T-helper 9 cell (primary cell): ENCODE data around the gene SMOC1.

Experiments
- DNase-seq: peaks from one replicate; pipeline ENCODE4 v3.0.0-alpha.2; 2020

Gene SMOC1

DNA sequence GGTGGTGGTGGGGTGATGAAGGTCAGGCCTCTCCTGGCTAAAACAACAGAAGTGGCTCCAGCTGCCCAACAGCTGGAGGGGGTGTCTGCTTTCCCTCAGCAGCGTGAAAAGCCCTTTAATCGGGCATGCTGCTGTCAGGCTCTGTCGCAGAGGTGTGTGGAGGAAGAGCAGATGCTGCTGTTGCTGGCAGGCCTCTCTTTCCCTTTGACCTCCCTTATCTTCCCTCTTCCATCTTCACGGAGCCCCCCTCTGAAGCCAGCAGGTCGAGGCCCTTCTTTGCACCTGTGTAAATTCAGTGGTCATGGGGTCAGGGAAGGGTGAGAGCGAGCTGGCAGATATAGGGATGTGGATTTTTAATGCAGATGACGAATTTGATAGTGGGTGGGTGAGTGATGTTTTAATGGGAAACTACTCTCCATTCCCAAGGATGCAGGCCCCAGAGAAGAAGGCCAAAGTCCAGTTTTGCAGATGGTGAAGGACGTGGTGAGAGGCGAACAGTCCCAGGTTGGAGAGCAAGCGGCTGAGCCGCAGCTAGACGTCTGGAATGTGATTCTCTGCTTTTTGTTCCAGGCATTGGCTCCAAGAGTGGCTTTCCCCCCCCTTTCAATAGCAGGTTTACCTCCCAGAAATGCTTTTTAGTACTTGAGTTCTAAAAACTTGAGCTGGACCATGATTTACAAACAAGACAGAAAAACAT, 64.0 kb downstream of the SMOC1 start:
- no peak for DNase-seq

GRCh38 chr14:69945347-69945746, 66.1 kb downstream of the SMOC1 start:
- DNase-seq, result no peak

- no peak for DNase-seq
Measured at GRCh38 chr14:69945912-69946311, 66.7 kb downstream of the SMOC1 start.

- no peak for DNase-seq
Measured at GRCh38 chr14:69948351-69948750, 69.1 kb downstream of the SMOC1 start.

DNA sequence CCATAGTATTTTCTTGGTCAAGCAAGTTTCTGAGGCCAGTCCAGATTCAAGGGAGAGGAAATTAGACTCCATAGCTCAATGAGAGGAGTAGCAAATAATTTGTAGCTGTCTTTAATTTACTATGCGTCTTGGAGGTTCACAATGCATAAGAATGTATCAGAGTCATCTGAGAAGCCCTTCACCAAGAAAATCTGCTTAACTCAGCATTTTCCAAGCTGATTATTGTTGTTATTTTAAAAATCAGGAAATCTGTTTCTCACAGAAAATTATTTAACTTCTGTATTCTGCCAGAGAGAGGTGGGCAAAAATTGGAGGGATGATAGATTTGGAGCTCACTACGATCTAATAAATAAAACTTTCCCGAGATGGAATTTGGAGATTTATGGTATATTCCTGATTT, 72.0 kb downstream of the SMOC1 start:
- no peak for DNase-seq

DNA sequence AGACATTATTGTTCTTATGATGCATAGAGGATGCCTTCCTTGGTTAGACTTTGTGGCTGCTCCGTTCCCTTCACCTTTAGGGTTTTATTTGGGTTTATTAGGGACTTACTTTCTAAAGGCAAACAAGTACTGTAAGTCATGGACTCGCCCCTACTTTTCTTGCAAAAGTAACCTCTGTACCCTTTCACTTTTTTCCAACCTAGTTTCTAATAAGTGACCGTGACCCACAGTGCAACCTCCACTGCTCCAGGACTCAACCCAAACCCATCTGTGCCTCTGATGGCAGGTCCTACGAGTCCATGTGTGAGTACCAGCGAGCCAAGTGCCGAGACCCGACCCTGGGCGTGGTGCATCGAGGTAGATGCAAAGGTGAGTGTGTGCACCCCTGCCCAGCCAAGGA, 72.7 kb downstream of the SMOC1 start:
- DNase-seq, result no peak

- no peak for DNase-seq
Measured at GRCh38 chr14:69953266-69953915, 74.2 kb downstream of the SMOC1 start.

DNA sequence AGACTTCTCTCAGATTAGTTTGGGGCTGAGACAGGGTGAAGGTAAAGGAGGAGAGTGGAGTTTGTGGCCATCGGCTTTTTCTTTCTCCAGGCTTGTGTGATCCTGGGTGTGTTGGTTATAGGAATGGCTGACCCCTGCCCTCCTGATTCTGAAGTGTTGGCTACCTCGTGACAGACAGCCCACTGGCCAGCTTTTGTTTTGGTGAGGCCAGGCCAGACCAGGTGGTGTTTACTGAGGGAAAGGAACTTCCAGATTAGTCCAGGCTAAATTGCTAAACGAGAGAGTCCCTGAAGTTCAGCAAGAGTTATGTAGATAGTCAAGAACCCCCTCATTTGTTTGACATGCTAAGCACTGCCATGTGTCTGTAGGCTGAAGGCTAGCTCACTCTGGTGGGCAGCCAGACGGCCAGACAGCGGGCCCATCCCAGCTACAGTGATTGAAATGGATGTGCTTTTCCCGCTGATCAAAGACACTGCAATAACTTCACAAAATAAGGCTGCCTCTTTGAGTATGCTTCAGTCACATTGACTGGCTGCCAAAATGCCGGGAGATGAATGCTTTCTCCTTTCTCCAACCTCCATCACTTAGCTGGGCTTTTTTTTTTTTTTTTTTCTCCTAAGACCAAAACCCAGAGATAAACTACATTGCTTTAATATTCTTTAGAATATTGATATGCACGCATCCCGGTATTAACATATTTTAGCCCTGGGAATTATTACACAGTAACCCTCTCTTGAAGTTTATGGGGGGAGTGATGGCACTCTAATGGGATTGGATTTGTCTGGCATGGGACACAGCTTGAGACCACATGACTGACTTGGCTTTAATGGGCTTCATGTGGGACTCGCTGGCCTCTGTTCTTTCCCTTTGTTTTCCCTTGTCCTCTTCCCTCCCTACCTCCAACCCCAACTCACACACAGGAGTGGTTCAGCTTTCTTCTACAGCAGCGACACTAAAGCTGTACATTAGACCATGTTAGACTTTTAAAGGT, 76.9 kb downstream of the SMOC1 start:
- DNase-seq, result no peak

GRCh38 chr14:69956970-69957369, 77.8 kb downstream of the SMOC1 start:
- no peak for DNase-seq

GRCh38 chr14:69957986-69958385, 78.8 kb downstream of the SMOC1 start:
- no peak for DNase-seq

DNA sequence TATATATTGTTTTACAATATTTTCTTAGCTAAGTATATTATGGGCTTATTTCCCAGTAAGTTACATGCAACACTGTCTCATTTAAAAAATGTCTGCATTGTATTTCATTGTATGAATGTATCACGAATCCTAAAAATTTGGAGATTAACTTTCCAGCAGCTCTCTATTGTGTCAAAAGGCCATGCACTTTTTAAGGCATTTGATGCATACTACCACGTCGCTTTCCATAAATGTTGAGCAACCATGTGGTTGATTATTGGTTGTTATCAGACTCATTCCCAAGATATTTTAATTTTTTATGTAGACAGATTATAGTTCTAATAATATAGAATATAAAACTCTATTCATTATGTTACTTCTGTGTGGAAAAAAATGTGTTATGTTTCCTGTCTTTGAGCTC, 79.9 kb downstream of the SMOC1 start:
- no peak for DNase-seq

GRCh38 chr14:69960296-69960695, 81.1 kb downstream of the SMOC1 start:
- no peak for DNase-seq

- no peak for DNase-seq
Measured at GRCh38 chr14:69963966-69964365, 84.8 kb downstream of the SMOC1 start.

GRCh38 chr14:69964841-69965240, 85.6 kb downstream of the SMOC1 start:
- no peak for DNase-seq

- no peak for DNase-seq
Measured at GRCh38 chr14:69968132-69968531, 88.9 kb downstream of the SMOC1 start.

GRCh38 chr14:69968681-69969080, 89.5 kb downstream of the SMOC1 start:
- no peak for DNase-seq

DNA sequence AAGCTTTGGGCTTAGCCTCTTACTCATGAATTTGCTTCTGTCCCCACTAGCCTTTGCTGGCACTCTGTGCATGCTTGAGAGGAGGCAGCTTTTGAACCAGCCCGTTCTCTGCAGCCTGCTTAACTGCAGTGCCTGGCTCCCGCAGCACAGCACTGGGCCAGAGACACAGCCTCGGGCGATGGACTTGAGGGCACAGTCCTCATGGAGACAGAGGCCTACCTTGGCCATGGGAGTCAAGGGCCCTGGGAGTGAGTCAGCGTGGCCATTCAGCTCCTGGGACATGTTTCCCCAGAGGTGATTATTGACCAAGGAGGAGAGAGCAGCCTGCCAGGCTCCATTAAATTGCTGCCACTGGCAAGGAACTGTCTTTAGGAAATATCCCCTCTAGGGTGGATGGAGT, 93.5 kb downstream of the SMOC1 start:
- no peak for DNase-seq

GRCh38 chr14:69973846-69974245, 94.6 kb downstream of the SMOC1 start:
- no peak for DNase-seq

- no peak for DNase-seq
Measured at GRCh38 chr14:69979882-69980281, 100.7 kb downstream of the SMOC1 start.

GRCh38 chr14:69980457-69981425, 101.5 kb downstream of the SMOC1 start:
- DNase-seq, result no peak

DNA sequence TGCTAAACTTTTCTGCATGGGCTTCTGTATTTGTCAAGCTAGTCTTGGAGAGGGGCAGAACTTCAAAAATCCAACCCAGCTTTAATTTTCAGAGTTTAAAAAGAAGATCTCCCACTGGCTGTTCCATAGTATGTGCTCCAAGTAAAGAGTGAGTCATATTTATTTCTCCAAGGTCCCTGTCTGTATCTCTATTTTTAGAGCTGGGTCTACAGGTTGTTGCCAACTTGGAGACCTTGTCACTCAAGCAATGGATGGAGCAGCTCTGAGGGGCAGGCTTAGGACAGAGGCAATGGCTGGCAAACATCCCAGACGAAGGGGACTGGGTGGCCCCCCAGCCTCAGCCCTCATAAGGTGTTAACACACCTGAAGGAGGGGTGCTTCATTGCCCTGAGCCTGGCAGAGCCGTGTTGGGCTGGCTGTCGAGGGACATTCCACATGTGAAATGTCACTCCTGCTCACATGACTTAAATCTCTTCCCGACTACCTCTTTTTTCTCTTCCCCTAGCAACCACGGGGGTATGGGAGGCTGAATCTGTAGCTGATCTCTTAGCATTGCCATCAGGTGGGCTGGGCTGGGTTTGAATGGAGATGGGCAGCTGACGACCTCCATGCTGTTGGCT, 103.1 kb downstream of the SMOC1 start:
- DNase-seq, result no peak

- no peak for DNase-seq
Measured at GRCh38 chr14:69982886-69983285, 103.7 kb downstream of the SMOC1 start.
